ENCODE measurements around the gene SUSD1.
"Not testable (repeated sequence)": the region's sequence is repeated elsewhere in the genome, so short reads cannot be mapped to it uniquely, and the experiment has no call there.

SUSD1 gene

GRCh38 chr9:112193572-112194288 lies 18.6 kb upstream of the SUSD1 start:
- Histone ChIP-seq H3K36me3 (ENCODE audit: low read length) (no peaks in the 10 kb centered on the region), H3F3A (ENCODE audit: insufficient read depth) (no peaks in the 10 kb centered on the region), H3K27ac (ENCODE audit: low read depth, low read length) (no peak overlapping the region), H3K9ac (ENCODE audit: low read length) (no peak overlapping the region), H3K9me3 (ENCODE audit: insufficient read depth, low read length) (no peaks in the 10 kb centered on the region), H3K4me3 (ENCODE audit: insufficient read depth, low read length, poor library complexity, severe bottlenecking) (no peak overlapping the region), H3K79me2 (ENCODE audit: insufficient read depth, low read length) (no peaks in the 10 kb centered on the region), H3K9me2 (replicated peaks; ENCODE audit: insufficient read depth, low read length) (no peaks in the 10 kb centered on the region), H4K20me1 (ENCODE audit: low read depth, low read length) (no peaks in the 10 kb centered on the region), H3K27me3 (ENCODE audit: low read length) (no peaks in the 10 kb centered on the region), H3K4me2 (ENCODE audit: low read depth, low read length, poor library complexity, severe bottlenecking) (no peak overlapping the region), H2AFZ (ENCODE audit: low read depth, low read length, severe bottlenecking) (no peak overlapping the region)
- TF ChIP-seq CTCF (IDR thresholded peaks at IDR 0.05; ENCODE audit: insufficient read depth, low read length, poor library complexity, severe bottlenecking), result no peak
- TF ChIP-seq EZH2phosphoT487 (conservative IDR thresholded peaks at IDR 0.05; ENCODE audit: low read length), result no peak

- H3F3A ChIP-seq (ENCODE audit: insufficient read depth); H3K36me3 ChIP-seq (ENCODE audit: low read length); H4K20me1 ChIP-seq (ENCODE audit: low read depth, low read length); H2AFZ ChIP-seq (ENCODE audit: low read depth, low read length, severe bottlenecking); H3K9ac ChIP-seq (ENCODE audit: low read length); H3K4me2 ChIP-seq (ENCODE audit: low read depth, low read length, poor library complexity, severe bottlenecking); H3K4me3 ChIP-seq (ENCODE audit: insufficient read depth, low read length, poor library complexity, severe bottlenecking); H3K27ac ChIP-seq (ENCODE audit: low read depth, low read length); H3K9me3 ChIP-seq (ENCODE audit: insufficient read depth, low read length); H3K9me2 ChIP-seq (replicated peaks; ENCODE audit: insufficient read depth, low read length); H3K27me3 ChIP-seq (ENCODE audit: low read length); H3K79me2 ChIP-seq (ENCODE audit: insufficient read depth, low read length): not testable (repeated sequence)
Observed at GRCh38 chr9:112190320-112190719, 15.2 kb upstream of the SUSD1 start.

GRCh38 chr9:112188884-112189283 lies 13.8 kb upstream of the SUSD1 start:
- Histone ChIP-seq H3K9me2 (replicated peaks; ENCODE audit: insufficient read depth, low read length) (no peaks in the 10 kb centered on the region), H3K27ac (ENCODE audit: low read depth, low read length) (no peak overlapping the region), H4K20me1 (ENCODE audit: low read depth, low read length) (no peaks in the 10 kb centered on the region), H3K27me3 (ENCODE audit: low read length) (no peaks in the 10 kb centered on the region), H3K79me2 (ENCODE audit: insufficient read depth, low read length) (no peaks in the 10 kb centered on the region), H3K9me3 (ENCODE audit: insufficient read depth, low read length) (no peaks in the 10 kb centered on the region), H3K4me3 (ENCODE audit: insufficient read depth, low read length, poor library complexity, severe bottlenecking) (no peak overlapping the region), H3K9ac (ENCODE audit: low read length) (no peak overlapping the region), H3K4me2 (ENCODE audit: low read depth, low read length, poor library complexity, severe bottlenecking) (no peak overlapping the region), H3K36me3 (ENCODE audit: low read length) (no peaks in the 10 kb centered on the region), H3F3A (ENCODE audit: insufficient read depth) (no peaks in the 10 kb centered on the region), H2AFZ (ENCODE audit: low read depth, low read length, severe bottlenecking) (no peak overlapping the region)
- TF ChIP-seq EZH2phosphoT487 (conservative IDR thresholded peaks at IDR 0.05; ENCODE audit: low read length) (no peak), CTCF (IDR thresholded peaks at IDR 0.05; ENCODE audit: insufficient read depth, low read length, poor library complexity, severe bottlenecking) (no peak)

- Histone ChIP-seq H4K20me1 (ENCODE audit: low read depth, low read length) (no peaks in the 10 kb centered on the region), H2AFZ (ENCODE audit: low read depth, low read length, severe bottlenecking) (no peak overlapping the region), H3K36me3 (ENCODE audit: low read length) (no peaks in the 10 kb centered on the region), H3K9me3 (ENCODE audit: insufficient read depth, low read length) (no peaks in the 10 kb centered on the region), H3K79me2 (ENCODE audit: insufficient read depth, low read length) (no peaks in the 10 kb centered on the region), H3K4me3 (ENCODE audit: insufficient read depth, low read length, poor library complexity, severe bottlenecking) (no peak overlapping the region), H3K27ac (ENCODE audit: low read depth, low read length) (no peak overlapping the region), H3K27me3 (ENCODE audit: low read length) (no peaks in the 10 kb centered on the region), H3K4me2 (ENCODE audit: low read depth, low read length, poor library complexity, severe bottlenecking) (no peak overlapping the region), H3F3A (ENCODE audit: insufficient read depth) (no peaks in the 10 kb centered on the region), H3K9ac (ENCODE audit: low read length) (no peak overlapping the region), H3K9me2 (replicated peaks; ENCODE audit: insufficient read depth, low read length) (no peaks in the 10 kb centered on the region)
- TF ChIP-seq EZH2phosphoT487 (conservative IDR thresholded peaks at IDR 0.05; ENCODE audit: low read length) (no peak), CTCF (IDR thresholded peaks at IDR 0.05; ENCODE audit: insufficient read depth, low read length, poor library complexity, severe bottlenecking) (no peak)
Observed at GRCh38 chr9:112187404-112187803, 12.3 kb upstream of the SUSD1 start.

Data from SU-DHL-6 (cell line).